ENCODE results near the gene CRHR2.

GRCh38 chr7:30633223-30633622 is 49.0 kb downstream of the CRHR2 start:
- TF ChIP-seq REPIN1 (tag by site-specific recombination; IDR thresholded peaks at IDR 0.05; ENCODE audit: low read depth), result no peak
- TF ChIP-seq ZNF23 (tag by site-specific recombination; IDR thresholded peaks at IDR 0.05; ENCODE audit: borderline replicate concordance), result no peak
- TF ChIP-seq, protein P1, sequence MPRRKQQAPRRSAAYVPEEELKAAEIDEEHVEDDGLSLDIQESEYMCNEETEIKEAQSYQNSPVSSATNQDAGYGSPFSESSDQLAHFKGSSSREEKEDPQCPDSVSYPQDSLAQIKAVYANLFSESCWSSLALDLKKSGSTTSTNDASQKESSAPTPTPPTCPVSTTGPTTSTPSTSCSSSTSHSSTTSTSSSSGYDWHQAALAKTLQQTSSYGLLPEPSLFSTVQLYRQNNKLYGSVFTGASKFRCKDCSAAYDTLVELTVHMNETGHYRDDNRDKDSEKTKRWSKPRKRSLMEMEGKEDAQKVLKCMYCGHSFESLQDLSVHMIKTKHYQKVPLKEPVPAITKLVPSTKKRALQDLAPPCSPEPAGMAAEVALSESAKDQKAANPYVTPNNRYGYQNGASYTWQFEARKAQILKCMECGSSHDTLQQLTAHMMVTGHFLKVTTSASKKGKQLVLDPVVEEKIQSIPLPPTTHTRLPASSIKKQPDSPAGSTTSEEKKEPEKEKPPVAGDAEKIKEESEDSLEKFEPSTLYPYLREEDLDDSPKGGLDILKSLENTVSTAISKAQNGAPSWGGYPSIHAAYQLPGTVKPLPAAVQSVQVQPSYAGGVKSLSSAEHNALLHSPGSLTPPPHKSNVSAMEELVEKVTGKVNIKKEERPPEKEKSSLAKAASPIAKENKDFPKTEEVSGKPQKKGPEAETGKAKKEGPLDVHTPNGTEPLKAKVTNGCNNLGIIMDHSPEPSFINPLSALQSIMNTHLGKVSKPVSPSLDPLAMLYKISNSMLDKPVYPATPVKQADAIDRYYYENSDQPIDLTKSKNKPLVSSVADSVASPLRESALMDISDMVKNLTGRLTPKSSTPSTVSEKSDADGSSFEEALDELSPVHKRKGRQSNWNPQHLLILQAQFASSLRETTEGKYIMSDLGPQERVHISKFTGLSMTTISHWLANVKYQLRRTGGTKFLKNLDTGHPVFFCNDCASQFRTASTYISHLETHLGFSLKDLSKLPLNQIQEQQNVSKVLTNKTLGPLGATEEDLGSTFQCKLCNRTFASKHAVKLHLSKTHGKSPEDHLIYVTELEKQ (tag by site-specific recombination; IDR thresholded peaks at IDR 0.05; ENCODE audit: borderline replicate concordance), result no peak
- no peak for TF ChIP-seq TRIM28 (IDR thresholded peaks at IDR 0.05; ENCODE audit: borderline replicate concordance, low read length)
- TF ChIP-seq ZNF311 (tag by site-specific recombination; IDR thresholded peaks at IDR 0.05; ENCODE audit: borderline replicate concordance), result no peak
- no peak for TF ChIP-seq OVOL3 (tag by site-specific recombination; IDR thresholded peaks at IDR 0.05)
- no peak for TF ChIP-seq ZNF350 (tag by site-specific recombination; IDR thresholded peaks at IDR 0.05)
- no peak for TF ChIP-seq ZNF274 (IDR thresholded peaks at IDR 0.05; ENCODE audit: low read length)
- no peak for TF ChIP-seq ZNF274 (tag by site-specific recombination; IDR thresholded peaks at IDR 0.05; ENCODE audit: borderline replicate concordance)
- TF ChIP-seq ZNF621 (tag by site-specific recombination; IDR thresholded peaks at IDR 0.05), result no peak
- no peak for TF ChIP-seq CTCF (tag by site-specific recombination; IDR thresholded peaks at IDR 0.05)
- TF ChIP-seq ZBTB21 (tag by site-specific recombination; IDR thresholded peaks at IDR 0.05), result no peak
- TF ChIP-seq GLIS2 (tag by site-specific recombination; IDR thresholded peaks at IDR 0.05), result no peak

Data from HEK293 (cell line).